GM21576 (cell line): ENCODE measurements around the gene SOX14.

ENCODE experiments used
- ATAC-seq: cut with Tn5 transposase; IDR thresholded peaks from one replicate; pipeline ENCODE4 v1.9.1; 2021; ENCODE audit warnings: mild to moderate bottlenecking, moderate library complexity; ENCODE audit not compliant: unreplicated experiment

The SOX14 gene

DNA sequence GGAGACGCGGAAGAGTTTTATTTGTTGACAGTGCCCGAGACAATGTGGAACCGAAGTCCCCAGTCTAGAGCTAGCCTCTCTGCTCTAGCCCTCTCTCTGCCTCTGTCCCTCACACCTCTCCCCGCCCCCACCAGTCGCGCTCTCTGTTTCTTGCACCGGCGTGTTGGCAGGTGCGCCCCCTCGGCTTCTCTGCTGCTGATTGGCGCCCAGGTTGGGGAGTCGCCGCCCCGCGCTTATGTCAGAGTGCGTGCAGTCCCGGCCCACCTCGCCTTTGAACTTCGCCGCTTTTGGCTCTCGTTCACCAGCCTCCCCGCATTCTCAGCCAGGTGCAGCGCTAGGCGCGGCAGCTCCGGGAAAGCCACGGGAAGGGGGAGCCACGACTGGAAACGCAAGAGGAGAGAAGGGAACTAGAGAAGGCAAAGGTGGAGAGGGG, at the start of gene SOX14:
Gene SOX14, plus strand, starts transcription at position 315 of the 433 bp plus-strand sequence. CDS start 470 bp downstream, outside the sequence.
- ATAC-seq, result no peak

DNA sequence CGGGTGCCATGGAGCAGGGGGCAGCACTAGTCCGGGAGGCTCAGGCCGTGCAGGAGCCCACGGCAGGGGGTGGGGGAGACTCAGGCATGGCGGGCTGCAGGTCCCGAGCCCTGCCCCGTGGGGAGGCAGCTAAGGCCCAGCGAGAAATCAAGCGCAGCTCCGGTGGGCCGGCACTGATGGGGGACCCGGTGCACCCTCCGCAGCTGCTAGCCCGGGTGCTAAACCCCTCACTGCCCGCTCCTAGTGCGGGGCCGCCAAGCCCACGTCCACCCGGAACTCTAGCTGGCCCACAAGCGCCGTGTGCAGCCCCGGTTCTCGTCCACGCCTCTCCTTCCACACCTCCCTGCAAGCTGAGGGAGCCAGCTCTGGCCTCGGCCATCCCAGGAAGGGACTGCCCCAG, 49.6 kb upstream of the SOX14 start:
- ATAC-seq, result no peak

DNA sequence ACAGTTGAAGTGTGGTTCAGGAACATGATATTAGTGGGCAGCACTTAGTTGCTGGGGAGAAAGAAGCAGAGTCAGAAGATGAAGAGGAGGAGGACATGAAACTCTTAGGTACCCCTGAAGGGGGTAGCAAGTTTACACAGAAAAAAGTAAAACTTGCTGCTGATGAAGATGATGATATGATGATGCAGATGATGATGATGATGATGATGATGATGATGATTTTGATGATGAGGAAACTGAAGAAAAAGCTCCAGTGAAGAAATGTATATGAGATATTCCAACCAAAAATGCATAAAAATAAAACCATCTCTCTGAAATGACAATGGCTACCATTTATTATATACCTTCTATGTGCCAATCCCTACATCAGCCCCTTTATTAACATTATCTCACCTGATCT, 39.9 kb upstream of the SOX14 start:
- no peak for ATAC-seq

DNA sequence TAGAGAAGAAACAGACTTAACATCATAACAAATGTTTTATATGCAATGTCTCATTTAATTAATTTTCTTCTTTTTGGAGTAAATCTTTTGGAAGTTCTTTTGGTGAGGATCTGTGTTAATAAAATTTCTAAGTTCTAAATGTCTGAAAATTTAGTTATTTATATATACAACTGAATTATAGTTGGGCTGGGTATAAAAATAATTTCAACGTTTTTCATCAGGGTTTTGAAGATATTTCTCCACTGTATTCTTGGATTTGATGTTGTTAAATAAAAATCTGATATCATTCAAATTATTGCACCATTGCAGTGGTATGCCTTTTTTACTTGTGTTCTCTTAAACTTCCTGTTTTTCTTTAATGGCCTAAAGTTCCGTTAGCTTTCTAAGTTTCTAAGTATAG, 26.9 kb upstream of the SOX14 start:
- ATAC-seq, result no peak

DNA sequence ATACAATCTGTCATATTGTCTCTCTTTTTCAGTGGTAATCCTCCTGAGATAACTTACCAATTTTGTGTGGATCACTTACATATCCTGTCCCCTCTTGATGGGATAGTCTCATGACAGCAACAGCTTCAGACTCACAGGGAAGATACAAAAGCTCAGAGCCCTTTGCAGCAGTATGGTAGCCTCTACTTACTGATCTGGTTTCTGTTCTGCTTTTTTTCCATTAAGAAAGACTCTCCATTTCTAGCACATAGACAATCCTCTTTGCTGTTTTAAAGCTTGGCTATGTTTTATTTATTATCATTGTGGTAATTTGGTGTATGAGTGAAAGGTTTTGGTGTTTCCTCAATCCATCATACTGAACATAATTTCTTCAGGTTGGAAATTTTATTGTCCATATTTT, 25.4 kb upstream of the SOX14 start:
- ATAC-seq, result no peak

DNA sequence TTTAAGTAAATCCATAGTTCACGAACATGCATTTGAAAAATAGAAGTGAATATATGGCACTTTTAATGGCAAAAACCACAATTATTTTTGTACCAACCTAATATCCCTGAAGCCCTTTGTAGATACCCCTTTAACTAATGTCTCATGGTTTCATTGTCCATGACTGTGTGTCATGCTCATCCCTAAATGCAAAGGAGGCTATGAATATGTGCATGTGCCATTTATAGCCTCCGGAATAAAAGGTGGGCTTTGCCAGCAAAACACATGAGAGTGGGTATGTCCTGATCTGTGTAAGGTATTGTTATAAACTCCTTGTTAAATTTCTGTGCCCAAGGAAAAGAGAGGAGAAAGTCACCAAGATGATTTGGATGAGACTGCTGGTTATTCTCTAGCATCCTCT, 20.5 kb upstream of the SOX14 start:
- ATAC-seq, result no peak

DNA sequence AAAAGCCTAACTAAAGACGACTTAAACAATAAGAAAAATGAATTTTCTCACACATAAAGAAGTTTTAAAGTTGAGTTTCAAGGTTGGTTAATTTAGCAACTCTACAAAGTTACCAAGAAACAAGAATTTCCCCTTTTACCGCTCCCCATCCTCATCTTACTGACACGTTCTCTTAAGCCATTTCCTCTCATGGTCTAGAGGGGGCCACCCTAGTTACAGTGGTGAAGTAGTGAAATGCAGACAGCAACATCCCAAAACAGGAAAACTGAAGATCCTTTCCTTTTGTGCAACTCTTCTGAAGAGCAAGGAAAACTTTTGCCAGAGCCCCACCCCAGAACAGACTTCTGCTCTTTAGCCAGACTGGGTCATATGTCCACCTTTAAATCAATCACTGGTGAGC, 17.3 kb upstream of the SOX14 start:
- no peak for ATAC-seq

DNA sequence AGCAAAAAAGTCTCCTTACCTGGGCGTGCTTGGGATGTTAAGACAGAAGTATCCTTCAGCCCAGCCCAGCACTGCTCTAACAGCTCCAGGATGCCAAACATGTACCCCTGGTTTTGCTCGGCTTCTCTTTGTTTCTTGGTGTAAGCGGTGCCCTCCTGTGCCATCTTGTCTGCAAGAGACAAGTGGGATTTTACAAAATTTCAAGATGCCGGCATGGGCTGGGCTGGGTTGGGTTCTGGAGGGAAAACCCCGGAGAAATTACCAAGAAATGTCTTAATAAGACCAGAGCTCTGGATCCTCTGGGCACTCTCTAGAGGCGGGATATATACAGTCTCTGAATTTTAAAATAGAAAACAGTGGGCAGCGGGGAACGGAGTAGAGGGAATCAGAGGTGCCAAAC, 4.6 kb upstream of the SOX14 start:
- ATAC-seq, result no peak

DNA sequence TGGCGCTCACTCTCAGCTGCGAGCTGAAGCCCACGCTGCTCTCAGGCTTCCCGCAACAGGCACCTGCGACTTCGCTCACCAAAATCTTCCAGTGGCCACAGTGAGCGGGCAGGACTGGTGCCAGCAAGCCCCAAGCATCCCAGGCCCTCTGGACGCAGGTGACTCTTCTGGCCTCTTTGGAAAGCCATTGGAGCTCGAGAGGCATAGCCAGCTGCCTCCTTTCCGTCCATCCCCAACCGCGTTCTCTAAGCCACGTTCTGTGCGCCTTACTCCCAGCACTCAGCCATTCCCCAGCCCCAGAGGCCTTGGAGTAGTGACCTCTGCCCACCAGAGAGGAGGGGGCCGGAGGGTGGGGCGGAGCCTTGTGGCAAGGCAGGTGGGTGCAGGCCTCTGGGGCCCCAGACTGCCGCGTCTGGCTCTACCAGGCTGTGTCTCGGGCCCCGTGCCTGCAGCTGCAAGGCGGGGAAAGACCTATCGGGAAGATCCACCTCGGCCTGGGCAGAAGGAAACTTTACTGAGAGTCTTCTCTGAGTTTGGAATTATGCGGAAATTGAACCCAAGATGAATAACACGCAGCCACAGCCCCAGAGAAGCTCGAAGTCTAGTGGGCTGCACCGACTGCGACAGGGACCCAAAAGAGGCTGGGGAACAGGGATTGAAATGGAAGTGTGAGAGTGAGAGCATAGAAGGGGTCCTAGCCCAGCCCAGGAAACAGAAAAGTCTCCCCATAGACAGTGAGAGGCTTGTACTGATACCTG, 3.6 kb upstream of the SOX14 start:
- ATAC-seq, result no peak

DNA sequence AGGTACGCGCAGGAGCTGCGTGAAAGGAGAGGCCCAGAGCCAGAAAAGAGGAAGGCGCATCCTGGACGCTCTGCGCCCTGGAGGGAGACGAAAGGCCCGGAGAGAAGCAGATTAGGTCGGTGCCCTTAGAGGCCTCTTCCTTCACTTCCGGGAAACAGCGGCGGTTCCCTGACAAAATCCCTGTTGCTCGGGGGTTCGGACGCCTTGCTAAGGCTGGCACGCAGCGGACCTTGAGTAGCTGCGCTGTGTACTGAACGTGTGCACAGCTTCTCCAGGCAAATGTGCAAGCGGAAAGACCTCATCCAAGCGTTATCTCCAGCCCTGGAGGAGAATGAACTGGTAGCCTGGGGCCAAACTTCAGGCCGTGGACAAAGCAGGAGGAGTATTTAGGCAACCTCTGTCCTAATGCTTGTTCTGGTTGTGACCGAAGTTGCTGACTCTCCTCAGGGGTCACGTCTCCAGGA, 3.0 kb upstream of the SOX14 start:
- ATAC-seq, result no peak

DNA sequence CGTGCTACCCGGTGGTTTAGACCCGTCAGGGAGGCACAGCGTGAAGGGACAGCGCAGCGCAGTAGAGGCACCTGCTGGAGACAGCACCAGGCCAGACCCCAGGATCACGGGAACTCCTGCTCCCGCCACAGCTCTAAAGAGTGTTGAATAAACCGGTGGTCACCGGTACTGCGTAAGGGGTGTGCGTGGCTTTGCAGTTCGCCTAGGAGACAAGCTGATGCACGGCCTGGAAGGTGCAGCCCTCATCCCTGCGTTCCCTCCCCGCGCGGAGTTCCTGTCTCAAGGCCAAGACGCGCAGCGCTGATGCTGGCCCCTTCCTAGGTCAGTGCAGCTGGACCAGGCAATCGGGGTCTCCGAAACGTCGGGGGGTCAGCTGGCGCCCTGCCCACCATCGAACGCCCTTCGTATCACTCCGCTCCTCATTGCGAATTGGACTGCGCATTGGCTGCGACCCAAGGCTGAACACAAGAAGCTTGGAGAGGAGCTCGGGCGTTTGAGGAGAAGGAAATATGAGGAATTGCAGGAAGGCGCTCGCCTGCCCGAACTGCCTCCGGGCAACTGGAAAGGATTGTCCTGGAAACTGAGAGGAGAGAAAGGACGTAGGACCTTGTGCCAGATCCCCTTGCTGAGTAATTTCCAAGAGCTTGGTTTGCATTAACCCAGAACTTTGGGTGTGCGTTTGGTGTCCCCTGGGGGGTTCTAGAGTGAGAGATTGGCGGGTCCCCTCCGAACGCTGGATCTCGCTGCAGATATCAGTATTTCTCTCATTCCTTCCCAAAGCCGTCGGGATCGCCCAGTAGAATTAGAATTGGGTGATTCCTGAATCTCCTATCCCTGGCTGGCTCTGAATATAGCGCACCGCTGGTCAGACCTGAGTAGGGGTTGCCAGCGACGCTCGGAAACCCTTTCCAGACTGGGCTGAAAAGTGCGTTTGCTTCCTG, 2.3 kb upstream of the SOX14 start:
- no peak for ATAC-seq

DNA sequence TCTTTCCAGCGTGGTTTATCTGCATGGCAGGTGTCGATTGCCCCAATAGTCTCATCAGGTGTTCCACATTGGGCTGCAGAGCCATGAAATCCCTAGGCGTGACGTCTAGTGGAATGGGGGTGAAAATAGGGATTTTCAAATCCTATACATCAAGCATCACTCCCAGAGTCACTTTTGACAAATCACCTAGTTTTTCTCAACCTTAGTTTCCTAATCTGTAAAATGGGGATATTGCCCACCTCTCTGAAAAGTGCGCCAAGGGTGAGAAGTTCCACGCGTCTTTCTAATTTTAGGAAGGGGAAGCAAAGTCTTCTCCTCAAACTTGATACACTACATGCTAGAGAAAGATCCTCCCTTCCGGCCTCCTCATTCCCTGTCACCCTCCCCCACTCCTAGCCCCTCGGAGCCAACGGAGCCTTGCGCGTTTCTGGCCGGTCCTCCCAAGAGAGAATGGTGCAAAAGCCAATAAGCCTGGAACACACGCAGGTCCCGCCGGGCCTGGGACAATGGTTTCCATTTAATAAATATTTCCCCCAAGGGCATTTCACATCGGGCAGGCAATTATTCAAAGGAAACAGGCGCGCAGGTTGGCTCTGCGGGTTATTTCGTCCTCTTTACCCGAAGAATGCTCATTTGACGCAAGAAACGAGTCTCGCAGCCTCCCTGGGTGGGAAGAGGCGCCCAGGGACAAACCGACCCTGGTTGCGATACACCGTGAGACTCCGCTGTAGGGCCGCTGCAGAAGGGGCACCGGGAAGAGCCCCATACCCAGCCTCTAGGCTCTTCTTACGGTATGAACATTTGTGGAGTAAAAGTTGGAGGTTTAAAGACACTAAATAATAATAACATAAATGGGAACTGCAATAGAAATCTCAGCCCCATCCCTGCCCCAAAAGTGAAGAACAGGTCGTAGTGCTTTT, 1.2 kb upstream of the SOX14 start:
- ATAC-seq, result no peak

DNA sequence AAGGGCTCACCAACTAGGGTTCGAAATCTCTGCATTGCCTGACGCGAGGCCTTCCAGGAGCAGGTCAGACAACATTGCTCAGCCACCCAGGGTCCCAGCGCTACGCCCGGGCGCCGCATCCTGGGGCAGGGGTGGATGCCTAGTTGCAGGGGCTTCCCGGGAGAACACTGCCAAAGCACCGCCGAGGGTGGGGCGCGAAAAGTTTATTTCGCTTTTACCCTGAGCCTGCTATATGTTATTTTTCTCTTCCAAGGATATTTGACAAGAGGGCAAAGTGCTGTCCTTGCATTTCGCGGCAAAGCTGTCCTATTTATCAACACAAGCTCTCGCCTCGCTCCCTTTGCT, 549 bp upstream of the SOX14 start:
- ATAC-seq, result no peak

DNA sequence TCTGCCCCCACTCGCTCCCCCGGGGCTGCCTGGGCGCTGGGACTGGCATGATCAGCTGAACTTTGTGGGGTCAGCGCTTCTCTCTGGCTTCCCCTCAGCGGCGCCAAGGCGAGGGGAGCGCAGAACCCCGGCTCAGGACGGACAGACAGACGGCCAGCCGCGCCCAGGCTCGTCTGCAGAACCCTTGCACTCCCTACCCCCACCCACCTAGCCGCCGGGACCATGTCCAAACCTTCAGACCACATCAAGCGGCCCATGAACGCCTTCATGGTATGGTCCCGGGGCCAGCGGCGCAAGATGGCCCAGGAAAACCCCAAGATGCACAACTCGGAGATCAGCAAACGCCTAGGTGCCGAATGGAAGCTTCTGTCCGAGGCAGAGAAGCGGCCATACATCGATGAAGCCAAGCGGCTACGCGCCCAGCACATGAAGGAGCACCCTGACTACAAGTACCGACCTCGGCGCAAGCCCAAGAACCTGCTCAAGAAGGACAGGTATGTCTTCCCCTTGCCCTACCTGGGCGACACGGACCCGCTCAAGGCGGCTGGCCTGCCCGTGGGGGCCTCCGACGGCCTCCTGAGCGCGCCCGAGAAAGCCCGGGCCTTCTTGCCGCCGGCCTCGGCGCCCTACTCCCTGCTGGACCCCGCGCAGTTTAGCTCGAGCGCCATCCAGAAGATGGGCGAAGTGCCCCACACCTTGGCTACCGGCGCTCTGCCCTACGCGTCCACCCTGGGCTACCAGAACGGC, 621 bp downstream of the SOX14 start:
- no peak for ATAC-seq

DNA sequence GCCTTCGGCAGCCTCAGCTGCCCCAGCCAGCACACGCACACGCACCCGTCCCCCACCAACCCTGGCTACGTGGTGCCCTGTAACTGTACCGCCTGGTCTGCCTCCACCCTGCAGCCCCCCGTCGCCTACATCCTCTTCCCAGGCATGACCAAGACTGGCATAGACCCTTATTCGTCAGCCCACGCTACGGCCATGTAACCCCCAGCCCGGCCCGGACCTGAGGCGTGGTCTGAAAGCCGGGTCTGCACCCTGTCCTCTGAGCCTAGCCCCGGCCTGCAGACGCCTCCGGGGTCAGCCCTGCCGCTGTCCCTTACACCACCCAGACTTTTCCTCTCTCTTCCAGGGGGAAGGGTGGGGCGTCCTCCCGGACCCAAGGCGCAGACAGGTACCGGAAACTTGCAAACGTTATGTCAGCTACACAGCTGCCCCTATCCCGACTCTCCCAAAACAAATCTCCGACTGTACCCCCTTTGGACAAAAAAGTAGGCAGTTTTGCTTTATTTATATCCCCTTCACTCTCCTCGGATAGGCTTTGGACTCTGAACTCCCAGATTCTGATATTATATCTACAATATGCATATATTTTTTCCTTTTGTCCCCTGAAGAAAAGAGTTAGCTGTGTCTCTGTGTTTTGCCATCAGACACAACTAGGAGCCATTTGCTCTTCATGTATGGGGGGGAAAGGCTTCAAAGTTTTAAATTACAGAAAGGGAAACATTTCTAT, 1.4 kb downstream of the SOX14 start:
- no peak for ATAC-seq

DNA sequence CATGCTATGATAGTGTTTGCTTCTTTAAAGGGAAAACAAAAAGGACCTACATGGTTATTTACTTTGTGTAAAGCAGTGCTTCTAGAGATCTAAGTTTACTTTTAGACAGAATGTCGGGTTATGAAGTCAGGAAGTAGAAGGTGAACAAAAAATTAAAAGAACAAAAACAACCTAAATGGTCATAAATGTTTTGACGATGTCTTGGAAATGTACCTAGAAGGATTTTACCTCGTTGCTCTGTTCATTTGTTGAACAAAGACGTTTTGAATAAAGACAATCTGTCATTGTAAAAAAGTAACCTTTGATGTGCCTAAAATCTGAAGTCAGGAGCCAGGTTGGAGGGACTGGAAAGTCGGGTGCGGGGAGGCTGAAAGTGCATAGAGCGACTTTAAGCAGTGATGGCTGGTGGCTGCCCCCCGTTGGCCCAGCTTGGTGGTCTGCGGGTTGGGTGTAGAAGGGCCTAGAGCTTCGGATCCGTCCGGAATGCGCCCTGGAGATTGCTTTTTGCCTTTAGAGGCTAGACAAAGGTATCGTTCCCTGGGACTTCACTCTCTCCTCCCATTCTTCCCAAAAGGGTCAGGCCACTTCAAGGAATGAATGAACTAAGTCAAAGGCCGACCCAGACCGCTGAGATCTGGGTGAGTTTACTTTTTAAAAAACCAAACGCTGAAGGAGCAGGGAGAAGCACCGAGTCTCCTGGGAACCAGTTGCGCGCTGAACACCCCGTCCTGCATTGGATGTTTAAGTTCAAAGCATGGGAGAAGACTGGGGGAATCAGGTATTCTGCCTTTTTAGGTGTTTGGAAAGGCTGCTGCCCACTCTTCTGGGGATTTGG, 2.1 kb downstream of the SOX14 start:
- no peak for ATAC-seq

DNA sequence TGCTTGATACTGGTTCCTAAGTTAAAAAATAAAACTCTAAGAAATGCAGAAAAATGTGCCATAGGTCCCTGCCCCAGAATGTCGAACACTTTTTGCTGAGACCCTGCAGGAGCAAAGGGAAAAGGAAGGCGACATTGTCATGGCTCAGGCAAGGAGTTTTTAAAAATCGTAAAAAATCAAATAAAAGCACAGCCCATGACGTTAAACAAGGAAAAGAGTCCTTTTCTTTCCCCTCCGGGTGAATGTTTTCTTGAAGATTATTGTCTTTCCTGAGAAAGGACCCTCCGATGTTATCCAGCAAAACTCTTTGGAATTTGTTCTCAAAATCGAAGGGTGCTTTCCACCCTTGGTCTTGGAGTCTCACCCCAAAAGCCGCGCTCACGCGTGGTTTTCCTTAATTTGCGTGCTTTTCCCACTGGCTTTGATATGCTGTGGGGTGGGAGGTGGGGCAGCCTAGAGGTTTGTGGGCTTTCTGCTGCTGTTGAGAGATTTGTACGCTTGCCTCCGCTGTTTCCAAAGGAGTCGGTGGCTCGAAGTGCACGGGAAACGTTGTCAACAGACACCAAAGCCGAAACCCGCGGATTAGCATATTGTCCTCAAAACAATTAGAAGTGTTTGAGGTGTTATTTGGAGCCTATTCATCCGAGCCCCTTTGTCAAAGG, 2.9 kb downstream of the SOX14 start:
- no peak for ATAC-seq
